K562 (cell line): ENCODE data around the gene NIPAL3. TPM values are rescaled to one million over a fixed set of nuclear protein-coding genes. Genes with fewer than 3 reads are reported as not detected.
A peak's percentile ranks its signal among the peaks of the same experiment; 100 is the strongest.

ENCODE experiments used
- BDP1 ChIP-seq: IDR thresholded peaks from 3 replicates; pipeline ENCODE4 v1.6.1; 2011; ENCODE audit not compliant: insufficient read length, insufficient read depth
- CSDE1 ChIP-seq, 2 experiments: fragments of 450-650 bp; IDR thresholded peaks; 2 replicates each; pipeline ENCODE4 v1.6.1; 2016; ENCODE audit warnings: mild to moderate bottlenecking in 1 of 2
- DMBX1 ChIP-seq: fragments of 250-450 bp; sonication (Bioruptor Pico); IDR thresholded peaks from 2 replicates; pipeline ENCODE4 v1.8.0; 2022; ENCODE audit warnings: inconsistent platforms, mild to moderate bottlenecking, moderate library complexity, borderline replicate concordance
- ETS1 ChIP-seq: conservative IDR thresholded peaks from 2 replicates; pipeline ENCODE4 v1.6.1; 2011; ENCODE audit warnings: low read depth, mild to moderate bottlenecking, low read length; ENCODE audit not compliant: control insufficient read depth
- GABPA ChIP-seq: fragments of 200-800 bp; sonication (Bioruptor generic); conservative IDR thresholded peaks from 2 replicates; pipeline ENCODE4 v1.6.1; 2016; ENCODE audit warnings: low read depth, missing genetic modification characterization, missing compliant biosample characterization
- HMGN3 ChIP-seq: IDR thresholded peaks from 2 replicates; pipeline ENCODE4 v1.6.1; 2011; ENCODE audit warnings: borderline replicate concordance, low read depth, mild to moderate bottlenecking, mixed read lengths, low read length; ENCODE audit not compliant: insufficient read length; ENCODE audit errors: extremely low read depth
- HNRNPUL1 ChIP-seq: fragments of 200-400 bp; formaldehyde crosslinking; IDR thresholded peaks from 2 replicates; pipeline ENCODE4 v1.6.1; 2017; ENCODE audit warnings: low read length
- KAT8 ChIP-seq: fragments of 450-650 bp; IDR thresholded peaks from 2 replicates; pipeline ENCODE4 v1.6.1; 2016; ENCODE audit warnings: low read depth, mild to moderate bottlenecking
- MYC ChIP-seq, 2 experiments: fragments of 250-450 bp in 1 of 2; sonication (Bioruptor Pico) in 1 of 2; IDR thresholded peaks; 2 replicates each; pipeline versions ENCODE4 v1.5.1 to v1.6.1; 2012 to 2021; ENCODE audit warnings: low read depth in 2 of 2, borderline replicate concordance in 1 of 2, improper control_type of control experiment in 1 of 2, low read length in 1 of 2, mild to moderate bottlenecking in 1 of 2, moderate library complexity in 1 of 2
- NEUROD1 ChIP-seq: fragments of 150-350 bp; IDR thresholded peaks from 2 replicates; pipeline ENCODE4 v1.6.1; 2014; ENCODE audit warnings: borderline replicate concordance, low read length, low read depth; ENCODE audit not compliant: partially characterized antibody
- PKNOX1 ChIP-seq: fragments of 450-650 bp; IDR thresholded peaks from 2 replicates; pipeline ENCODE4 v1.6.1; 2016
- POLR2H ChIP-seq: IDR thresholded peaks from 2 replicates; pipeline ENCODE4 v1.6.1; 2016; ENCODE audit warnings: missing genetic modification characterization, low read depth, mild to moderate bottlenecking, control low read depth, missing compliant biosample characterization, moderate library complexity
- PPARD ChIP-seq: fragments of 250-450 bp; sonication (Bioruptor Pico); IDR thresholded peaks from 2 replicates; pipeline ENCODE4 v1.8.0; 2022; ENCODE audit warnings: inconsistent platforms, mild to moderate bottlenecking, moderate library complexity
- SMARCE1 ChIP-seq: fragments of 450-650 bp; IDR thresholded peaks from 2 replicates; pipeline ENCODE4 v1.7.1; 2016; ENCODE audit warnings: mild to moderate bottlenecking
- SRSF1 ChIP-seq: fragments of 200-400 bp; formaldehyde crosslinking; IDR thresholded peaks from 2 replicates; pipeline ENCODE4 v1.6.1; 2017; ENCODE audit warnings: mild to moderate bottlenecking, low read depth, low read length, moderate library complexity
- STAT5B ChIP-seq: fragments of 250-450 bp; sonication (Bioruptor Pico); IDR thresholded peaks from 2 replicates; pipeline ENCODE4 v1.8.0; 2021; ENCODE audit warnings: mild to moderate bottlenecking, inconsistent platforms
- TEAD4 ChIP-seq, 2 experiments: sonication (generic) in 1 of 2; formaldehyde crosslinking in 1 of 2; IDR thresholded peaks; 2 replicates each; pipeline versions ENCODE4 v1.6.1 to v1.8.0; 2012 to 2022; ENCODE audit warnings: borderline replicate concordance in 1 of 2, inconsistent platforms in 1 of 2, low read length in 1 of 2, mild to moderate bottlenecking in 1 of 2, missing genetic modification reagents in 1 of 2
- THRB ChIP-seq: fragments of 450-650 bp; formaldehyde crosslinking; conservative IDR thresholded peaks from 2 replicates; pipeline ENCODE4 v1.4.0; 2022; ENCODE audit warnings: mild to moderate bottlenecking, missing genetic modification characterization
- ZBTB9 ChIP-seq: fragments of 450-650 bp; formaldehyde crosslinking; IDR thresholded peaks from 2 replicates; pipeline ENCODE4 v1.4.0; 2020; ENCODE audit warnings: mild to moderate bottlenecking, moderate library complexity
- ZNF133 ChIP-seq: fragments of 250-450 bp; sonication (Bioruptor Pico); IDR thresholded peaks from 2 replicates; pipeline ENCODE4 v1.4.0; 2020; ENCODE audit warnings: mild to moderate bottlenecking
- ZNF134 ChIP-seq: fragments of 250-450 bp; sonication (Bioruptor Pico); conservative IDR thresholded peaks from 2 replicates; pipeline ENCODE4 v1.4.0; 2020
- ZNF586 ChIP-seq: fragments of 450-650 bp; formaldehyde crosslinking; conservative IDR thresholded peaks from 2 replicates; pipeline ENCODE4 v1.4.0; 2020; ENCODE audit warnings: mild to moderate bottlenecking, moderate library complexity
- ZZZ3 ChIP-seq: fragments of 450-650 bp; IDR thresholded peaks from 2 replicates; pipeline ENCODE4 v1.6.1; 2016; ENCODE audit warnings: antibody characterized with exemption, mild to moderate bottlenecking, moderate library complexity
- polyA plus RNA-seq, 8 experiments: library from polyadenylated mRNA; depleted of rRNA in 4 of 8; stranded (reverse) in 5 of 8; unstranded in 3 of 8; fragments of >200 nt; fragmentation: Nextera tagmentation in 2 of 8; fragmentation: Illumina TruSeq in 1 of 8; extraction: Ambion mirVana in 2 of 8; extraction: Trizol in 1 of 8; gene quantifications; 2 replicates each; pipeline versions ENCODE4 v1.2.1 to v1.2.3, GENCODE V29; 2011 to 2014; ENCODE audit warnings: inconsistent platforms in 1 of 8, missing spikeins in 1 of 8
- total RNA-seq, 7 experiments: library from RNA; depleted of rRNA in 6 of 7; stranded (reverse); fragments of >200 nt in 6 of 7; fragmentation: Illumina TruSeq in 2 of 7; extraction: Trizol in 2 of 7; gene quantifications; 2 replicates each; pipeline versions ENCODE4 v1.2.1 to v1.2.3, GENCODE V29; 2011 to 2021; ENCODE audit warnings: low replicate concordance in 1 of 7

NIPAL3 gene
- total and polyA plus RNA-seq, 9 of the 15 experiments (the other 6 are each of a cell fraction or from before 2014, with no cell fraction given): 10.5 to 26.3 (median 16.0) TPM

GRCh38 chr1:24413350-24414163 is 2.0 kb upstream of the NIPAL3 start, which contains the start of gene STPG1 (continued):
- TF ChIP-seq HMGN3 (peak; percentile 80), ZZZ3 (no peak), GABPA (tag) (peak; percentile 81), NEUROD1 (peak; percentile 70), ZNF134 (CRISPR knock-in tag) (no peak), ZNF133 (no peak), SMARCE1 (no peak), POLR2H (tag) (no peak), HNRNPUL1 (no peak), PKNOX1 (no peak), BDP1 (no peak), ETS1 (peak; percentile 89), ZBTB9 (CRISPR knock-in tag) (0 out of 2 replicates have a peak, but pooled peaks have one; percentile 24), KAT8 (no peak), TEAD4 (IDR thresholded peaks at IDR 0.05; ENCODE audit: low read length) (peak; percentile 35; the same call in 1 of the 2 replicates), TEAD4 (CRISPR knock-in tag; IDR thresholded peaks at IDR 0.05; ENCODE audit: borderline replicate concordance) (peak; percentile 45; the same call in 1 of the 2 replicates), DMBX1 (CRISPR knock-in tag) (no peak), MYC (IDR thresholded peaks at IDR 0.05; ENCODE audit: low read depth, low read length) (peak; percentile 70; the same call in 1 of the 2 replicates), MYC (CRISPR knock-in tag; IDR thresholded peaks at IDR 0.05; ENCODE audit: borderline replicate concordance, low read depth) (no peak), ZNF586 (CRISPR knock-in tag) (no peak), SRSF1 (peak; percentile 61; the same call in 1 of the 2 replicates), CSDE1 (IDR thresholded peaks at IDR 0.05) (peak in 1 of 2 experiments; percentile 78; a peak in 2 of 4 replicates), THRB (no peak), PPARD (CRISPR knock-in tag) (no peak), STAT5B (CRISPR knock-in tag) (no peak)
